Islet precursor cell (in vitro differentiated cells): Measurements from ENCODE around the gene TMED8.
A peak's percentile ranks its signal among the peaks of the same experiment; 100 is the strongest.
"Not testable (repeated sequence)": the region's sequence is repeated elsewhere in the genome, so short reads cannot be mapped to it uniquely, and the experiment has no call there.

Experiments used
- DNase-seq: peaks from one replicate; pipeline ENCODE4 v3.0.0-alpha.2; 2018

Gene TMED8, protein sequence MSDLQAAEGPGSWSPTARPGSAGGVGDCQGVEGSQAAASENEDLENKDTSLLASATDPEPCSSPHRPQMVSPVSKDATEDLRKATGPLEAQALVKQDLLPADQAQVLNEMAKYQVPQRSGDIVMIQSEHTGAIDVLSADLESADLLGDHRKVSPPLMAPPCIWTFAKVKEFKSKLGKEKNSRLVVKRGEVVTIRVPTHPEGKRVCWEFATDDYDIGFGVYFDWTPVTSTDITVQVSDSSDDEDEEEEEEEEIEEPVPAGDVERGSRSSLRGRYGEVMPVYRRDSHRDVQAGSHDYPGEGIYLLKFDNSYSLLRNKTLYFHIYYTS

DNA sequence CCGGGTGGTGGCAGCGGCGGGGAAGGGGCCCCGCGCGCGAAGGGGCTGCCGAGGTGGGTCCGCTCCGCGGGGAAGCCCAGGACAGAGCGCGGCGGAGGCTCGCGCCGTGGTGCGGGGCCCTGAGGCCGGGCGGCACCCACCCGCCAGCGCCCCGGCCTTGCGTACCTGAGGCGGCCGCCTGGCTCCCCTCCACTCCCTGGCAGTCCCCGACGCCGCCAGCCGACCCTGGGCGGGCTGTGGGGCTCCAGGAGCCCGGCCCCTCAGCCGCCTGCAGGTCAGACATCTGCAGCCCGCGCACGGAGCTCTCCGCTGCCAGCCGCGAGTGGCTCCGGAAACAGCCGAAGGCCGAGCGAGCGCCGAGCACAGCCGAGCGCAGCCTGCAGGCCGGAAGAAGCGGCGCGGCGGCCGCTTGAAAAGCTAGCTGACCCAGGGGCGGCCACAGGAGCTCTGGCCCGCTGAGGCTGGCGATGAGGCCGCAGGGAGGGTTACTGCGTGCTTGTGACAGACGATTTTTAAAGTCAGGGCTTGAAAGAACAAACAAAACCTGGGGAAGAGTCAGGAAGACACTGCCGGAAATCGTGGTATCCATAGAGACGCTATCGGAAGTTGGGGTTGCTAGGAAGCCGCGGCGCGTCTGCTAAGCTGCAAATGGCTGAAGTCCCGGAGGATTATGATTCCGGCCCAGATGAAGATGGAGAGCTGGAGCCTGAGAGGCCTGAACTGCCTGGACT lies at the start of gene TMED8, which contains the start of gene SAMD15:
TSS of gene TMED8 (minus strand) at position 324 of the 731 bp plus-strand sequence. CDS start at position 283, 41 bp downstream.
TSS of gene SAMD15 (plus strand) at position 609 of the 731 bp plus-strand sequence. CDS start at position 649, 40 bp downstream.
- DNase-seq: peak; percentile 94

DNA sequence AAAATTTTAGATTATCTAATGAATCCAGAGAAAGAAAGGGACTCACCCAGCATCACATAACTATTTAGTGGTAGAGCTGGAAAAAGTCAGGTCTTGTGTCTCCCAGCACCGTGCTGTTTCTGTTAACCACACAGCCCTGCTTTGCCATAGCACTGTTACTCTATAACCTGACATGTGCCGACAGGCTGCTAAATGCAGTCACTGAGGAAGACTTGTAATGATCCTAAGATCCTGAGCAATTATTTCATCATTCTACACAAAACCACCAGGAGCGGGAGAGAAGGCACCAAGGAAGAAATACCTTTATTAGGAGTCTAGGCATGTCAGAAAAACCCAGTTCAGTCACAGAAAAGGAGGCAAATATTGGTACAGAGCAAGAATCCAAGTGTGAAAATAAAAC lies 49.5 kb upstream of the TMED8 start:
- no peak for DNase-seq

DNA sequence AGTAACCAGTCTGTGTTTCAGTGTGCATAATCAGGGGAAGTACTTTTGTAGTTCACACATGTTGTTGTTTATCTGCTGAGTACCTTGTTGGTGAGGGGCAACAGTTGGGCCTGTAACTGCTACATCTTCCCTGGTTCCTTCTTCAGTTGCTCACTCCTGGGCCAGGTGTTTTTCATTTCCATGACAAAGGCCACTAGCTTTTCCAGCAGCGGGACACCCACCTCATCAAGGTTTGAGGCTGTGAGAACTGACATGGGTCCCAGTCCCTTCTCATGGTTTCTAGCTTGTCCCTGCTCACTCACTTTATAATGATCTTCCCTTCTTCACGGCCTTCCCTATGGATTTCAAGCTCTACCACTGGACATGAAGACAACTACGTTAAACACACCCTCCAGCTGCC lies 48.0 kb upstream of the TMED8 start:
- DNase-seq: no peak

DNA sequence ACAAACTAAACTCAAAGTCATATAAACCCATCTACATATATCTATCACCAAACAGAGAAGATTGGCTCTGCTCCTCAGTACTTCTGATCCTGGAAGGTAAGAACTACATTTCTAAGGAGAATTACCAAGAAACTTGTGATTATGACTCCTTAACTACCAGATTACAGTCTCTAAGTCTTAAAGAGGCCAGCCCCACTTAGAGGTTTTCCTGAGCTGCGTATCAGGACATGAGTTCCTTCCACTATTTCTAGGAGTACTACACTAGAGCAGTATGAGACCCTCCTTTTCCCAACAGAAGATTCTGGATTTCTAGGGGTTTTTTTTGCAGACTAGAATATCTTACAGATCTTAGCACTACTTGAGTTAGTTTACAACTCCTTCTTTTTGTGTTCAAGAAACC lies 46.5 kb upstream of the TMED8 start, which contains the start of gene NOXRED1:
TSS of gene NOXRED1 (minus strand) at position 101 of the 400 bp plus-strand sequence. CDS start 634 bp downstream, outside the sequence.
- DNase-seq: no peak

DNA sequence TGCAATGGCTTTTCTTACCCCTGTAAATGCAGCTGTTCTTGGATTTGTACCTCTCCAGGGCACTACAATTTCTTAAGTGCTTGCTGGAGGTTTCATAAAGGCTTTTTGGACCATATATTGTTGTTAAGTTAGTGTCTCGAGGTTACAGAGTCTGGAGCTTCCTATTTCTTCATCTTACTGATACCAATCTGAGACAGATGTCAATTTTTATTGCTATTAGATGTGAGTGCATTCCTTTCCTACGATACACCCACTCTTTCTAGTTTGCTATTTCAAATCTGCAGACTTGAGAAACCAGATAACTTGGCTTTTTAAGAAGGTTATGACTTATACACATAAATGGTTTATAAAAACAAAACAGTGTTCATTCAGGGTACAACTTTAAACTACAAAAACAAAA lies 44.3 kb upstream of the TMED8 start:
- DNase-seq: no peak

DNA sequence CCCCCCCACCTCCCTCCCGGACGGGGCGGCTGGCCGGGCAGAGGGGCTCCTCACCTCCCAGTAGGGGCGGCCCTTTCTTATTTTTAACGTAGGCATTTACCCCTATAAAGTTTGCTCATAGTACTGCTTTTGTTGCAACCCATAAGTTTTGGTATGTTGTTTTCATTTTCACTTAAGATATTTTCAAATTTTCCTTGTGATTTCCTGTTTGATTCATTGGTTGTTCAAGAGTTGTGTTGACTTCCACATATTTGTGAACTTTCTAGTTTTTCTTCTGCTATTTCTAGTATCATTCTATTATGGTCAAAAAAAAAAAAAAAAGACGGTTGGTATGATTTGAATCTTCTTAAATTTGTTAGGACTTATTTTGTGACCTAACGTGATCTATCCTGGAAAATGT lies 39.9 kb upstream of the TMED8 start:
- no peak for DNase-seq

DNA sequence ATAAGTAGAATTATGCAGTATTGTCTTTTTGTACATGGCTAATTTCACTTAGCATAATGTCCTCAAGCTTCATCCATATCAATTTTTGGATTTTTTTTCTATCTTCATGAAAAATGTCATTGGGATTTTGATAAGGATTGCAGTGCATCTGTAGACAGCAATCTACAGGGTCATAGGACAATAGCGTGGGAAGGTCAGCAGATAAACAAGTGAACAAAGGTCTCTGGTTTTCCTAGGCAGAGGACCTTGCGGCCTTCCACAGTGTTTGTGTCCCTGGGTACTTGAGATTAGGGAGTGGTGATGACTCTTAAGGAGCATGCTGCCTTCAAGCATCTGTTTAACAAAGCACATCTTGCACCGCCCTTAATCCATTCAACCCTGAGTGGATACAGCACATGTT lies 39.2 kb upstream of the TMED8 start:
- not testable (repeated sequence) for DNase-seq

DNA sequence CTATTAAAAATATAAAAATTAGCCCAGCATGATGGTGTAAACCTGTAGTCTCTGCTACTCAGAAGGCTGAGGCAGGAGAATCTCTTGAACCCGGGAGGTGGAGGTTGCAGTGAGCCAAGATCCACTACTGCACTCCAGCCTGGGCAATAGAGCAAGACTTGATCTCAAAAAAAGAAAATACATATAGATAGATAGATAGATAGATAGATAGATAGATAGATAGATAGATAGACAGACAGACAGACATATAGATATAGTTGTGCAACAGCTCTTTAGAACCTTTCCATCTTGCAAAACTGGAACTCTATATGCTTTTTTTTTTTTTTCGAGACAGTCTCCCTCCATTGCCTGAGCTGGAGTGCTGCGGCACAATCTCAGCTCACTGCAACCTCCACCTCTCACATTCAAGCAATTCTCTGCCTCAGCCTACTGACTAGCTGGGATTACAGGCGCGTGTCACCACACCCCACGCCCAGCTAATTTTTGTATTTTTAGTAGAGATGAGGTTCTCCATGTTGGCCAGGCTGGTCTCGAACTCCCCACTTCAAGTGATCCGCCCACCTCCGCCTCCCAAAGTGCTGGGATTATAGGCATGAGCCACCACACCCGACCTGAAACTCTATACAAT lies 38.6 kb upstream of the TMED8 start:
- DNase-seq: not testable (repeated sequence)

DNA sequence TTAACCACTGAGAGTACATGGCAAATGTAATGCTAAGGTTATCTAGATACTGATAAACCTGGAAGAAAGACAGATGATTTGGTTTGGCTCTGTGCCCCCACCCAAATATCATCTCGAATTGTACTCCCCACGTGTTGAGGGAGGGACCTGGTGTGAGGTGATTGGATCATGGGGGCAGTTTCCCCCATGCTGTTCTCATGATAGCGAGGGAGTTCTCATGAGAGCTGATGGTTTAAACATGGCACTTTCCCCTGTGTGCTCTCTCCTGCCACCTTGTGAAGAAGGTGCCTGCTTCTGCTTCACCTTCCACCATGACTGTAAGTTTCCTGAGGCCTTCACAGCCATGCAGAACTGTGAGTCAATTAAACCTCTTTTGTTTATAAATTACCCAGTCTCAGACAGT lies 32.2 kb upstream of the TMED8 start:
- DNase-seq: peak; percentile 59

DNA sequence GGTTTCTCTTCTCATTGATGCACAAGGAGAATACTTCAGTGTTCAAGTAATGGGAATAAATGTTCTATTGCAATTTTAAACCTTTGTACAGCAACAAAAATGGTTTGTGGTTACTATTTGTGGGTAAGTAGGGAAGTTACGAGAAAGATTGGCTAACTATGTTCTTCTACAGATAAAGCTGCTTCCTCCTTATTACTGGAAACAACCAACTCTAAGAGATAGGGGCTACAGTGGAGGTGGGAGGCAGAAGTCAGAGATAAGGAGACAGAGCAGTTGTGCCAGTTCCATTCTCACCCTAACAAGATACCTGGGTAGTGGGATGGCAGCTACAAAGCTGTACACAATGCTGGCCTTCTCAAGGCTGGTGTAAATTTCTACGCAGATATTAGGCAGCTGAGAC lies 30.3 kb upstream of the TMED8 start:
- DNase-seq: no peak

DNA sequence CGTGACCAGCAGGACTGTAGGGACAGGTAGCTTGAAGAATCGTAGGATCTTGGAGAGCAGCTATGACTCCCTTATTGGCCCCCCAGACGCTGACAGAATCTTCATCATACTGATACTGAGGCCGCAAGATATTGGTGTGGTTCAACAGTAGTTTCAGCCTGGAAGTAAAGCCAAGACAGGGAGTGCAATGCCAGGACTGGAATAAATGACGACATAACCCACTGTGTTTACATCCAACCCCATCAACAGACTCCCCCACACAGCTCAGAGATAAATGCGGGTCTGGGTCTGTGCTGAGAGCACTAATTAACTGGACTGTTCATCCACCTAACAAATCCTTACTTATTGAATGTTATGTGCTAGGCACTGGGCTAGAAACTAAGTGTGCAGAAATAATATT lies 29.8 kb upstream of the TMED8 start:
- no peak for DNase-seq

DNA sequence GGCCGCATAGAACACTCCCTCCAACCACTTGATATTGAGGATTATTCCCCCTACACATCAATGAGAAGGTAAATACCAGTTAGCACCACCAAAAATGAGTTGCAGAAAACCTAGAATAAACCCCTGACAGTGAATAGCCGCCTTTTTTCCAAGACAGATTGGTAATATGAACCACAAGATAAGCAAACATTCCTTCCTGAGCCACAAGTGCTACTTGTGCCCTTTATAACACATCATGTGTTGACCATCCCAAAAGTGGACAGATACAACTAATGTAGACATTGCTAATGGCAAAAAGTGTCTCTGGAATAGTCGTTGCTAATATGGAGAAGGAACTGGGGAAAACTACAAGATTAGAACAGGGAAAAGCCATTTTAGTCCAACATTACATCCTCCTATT lies 29.2 kb upstream of the TMED8 start:
- no peak for DNase-seq

DNA sequence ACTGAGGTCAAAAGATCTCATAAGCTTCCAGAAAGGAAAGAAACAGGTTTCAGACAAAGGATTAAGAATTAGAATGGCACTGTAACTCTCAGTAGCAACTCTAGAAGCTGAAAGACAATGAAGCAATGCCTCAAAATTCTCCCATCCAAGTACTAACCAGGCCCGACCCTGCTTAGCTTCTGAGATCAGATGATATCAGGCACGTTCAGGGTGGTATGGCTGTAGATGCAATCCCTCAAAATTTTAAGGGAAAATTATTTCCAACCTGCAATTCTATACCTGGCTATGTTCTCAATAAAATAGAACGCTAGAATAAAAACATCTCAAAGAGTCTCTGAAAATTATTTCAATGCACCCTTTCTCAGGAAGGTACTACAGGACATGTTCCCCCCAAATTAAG lies 26.9 kb upstream of the TMED8 start:
- DNase-seq: no peak

DNA sequence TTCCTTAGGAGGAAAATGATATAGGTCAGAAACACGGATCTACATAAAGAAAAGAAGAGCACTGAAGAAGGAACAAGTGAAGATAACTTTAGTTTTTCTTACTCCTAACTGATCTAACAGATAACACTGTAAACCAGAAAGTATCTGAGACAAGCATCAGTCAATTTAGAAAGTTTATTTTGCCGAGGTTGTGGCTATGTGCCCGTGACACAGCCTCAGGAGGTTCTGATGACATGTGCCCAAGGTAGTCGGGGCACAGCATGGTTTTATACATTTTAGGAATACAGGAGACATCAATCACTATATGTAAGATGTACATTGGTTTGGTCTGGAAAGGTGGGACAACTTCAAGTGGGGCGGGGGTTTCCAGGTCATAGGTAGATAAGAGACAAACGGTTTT lies 23.3 kb upstream of the TMED8 start:
- no peak for DNase-seq

DNA sequence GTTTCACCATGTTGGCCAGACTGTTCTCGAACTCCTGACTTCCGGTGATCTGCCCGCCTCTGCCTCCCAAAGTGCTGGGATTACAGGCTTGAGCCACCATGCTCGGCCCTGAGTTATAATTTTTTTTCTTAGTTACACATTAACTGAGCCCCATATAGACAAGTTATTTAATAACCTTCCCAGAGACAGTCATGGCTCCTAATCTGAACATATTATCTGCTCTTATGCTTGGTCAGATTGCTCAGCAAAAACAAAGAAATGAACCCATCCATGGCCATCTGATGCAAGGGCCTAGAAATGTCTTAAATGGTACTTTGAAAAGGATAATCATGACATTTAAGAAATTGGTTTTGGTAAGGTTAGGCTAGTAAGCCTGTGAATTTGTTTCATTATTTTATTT lies 13.3 kb upstream of the TMED8 start:
- no peak for DNase-seq

DNA sequence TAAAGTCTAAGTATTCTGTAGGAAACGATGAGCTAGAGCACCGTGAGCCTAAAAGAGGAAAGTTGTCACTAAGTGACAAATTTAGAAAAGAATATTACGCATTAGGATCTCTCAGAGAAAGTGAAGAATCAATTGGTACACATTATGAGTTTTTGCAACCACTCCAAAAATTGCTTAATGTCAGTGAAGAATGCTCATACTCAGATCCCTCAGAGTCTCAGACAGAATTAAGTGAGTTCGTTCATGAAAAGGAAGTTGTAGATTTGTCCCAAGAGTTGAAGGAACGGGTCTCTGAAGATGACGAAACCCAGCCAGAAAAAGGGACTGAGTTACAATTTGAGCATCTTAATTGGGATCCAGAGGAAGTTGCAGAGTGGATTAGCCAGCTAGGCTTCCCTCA lies 1.8 kb upstream of the TMED8 start:
- DNase-seq: no peak

DNA sequence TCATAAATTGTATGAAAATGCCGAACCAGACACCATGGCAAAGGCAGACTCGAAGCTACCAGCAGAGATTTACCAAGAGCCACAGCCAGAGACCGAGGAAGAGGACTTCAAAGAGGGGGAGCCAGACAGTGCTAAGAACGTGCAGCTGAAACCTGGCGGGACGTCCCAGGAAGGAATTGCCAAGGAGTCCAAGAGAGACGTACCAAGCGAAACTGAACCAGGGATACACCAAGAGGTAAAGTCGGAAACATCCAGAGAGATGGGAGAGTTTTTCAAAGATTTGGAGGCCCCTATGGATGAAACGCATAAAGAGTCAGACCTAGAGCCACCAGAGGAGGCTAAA lies 579 bp upstream of the TMED8 start:
- DNase-seq: no peak

DNA sequence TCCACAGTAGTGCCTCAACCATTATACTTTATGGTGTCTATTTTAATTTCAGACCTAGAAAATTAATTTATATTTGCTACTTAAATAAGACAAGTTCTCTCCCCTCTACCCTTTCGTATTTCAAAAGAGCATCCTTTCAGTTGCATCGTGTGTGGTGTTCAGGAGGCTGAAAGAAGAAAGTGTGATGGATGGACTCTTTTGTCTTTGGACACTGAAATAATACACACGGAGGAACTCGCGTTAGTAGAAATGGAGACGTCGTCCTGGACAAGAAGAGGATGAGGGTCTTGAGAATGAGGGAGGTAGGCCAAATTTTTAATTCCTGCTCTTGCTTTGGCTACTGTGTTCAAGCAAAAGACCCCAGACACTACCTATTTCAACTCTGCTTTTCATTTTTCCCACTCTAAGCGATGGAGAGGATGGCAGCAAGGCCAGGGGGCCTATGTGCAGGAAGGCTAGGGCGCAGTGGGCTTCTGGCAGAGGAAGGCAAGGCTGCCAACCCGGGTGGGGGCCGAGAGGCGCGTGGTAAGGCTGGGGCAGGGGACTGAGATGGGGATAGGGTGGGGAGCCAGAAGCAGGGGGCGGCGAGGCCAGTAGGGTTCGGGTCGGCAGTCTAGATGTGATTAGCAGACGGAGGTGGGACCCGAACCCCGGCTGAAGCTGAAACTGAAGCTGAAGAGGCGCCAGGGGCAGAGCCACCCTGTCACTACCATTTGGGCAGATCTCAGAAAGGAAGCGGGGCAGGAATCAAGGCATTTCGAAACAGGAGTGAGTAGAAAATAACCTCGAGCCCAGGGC lies 722 bp downstream of the TMED8 start:
- DNase-seq: peak; percentile 54

DNA sequence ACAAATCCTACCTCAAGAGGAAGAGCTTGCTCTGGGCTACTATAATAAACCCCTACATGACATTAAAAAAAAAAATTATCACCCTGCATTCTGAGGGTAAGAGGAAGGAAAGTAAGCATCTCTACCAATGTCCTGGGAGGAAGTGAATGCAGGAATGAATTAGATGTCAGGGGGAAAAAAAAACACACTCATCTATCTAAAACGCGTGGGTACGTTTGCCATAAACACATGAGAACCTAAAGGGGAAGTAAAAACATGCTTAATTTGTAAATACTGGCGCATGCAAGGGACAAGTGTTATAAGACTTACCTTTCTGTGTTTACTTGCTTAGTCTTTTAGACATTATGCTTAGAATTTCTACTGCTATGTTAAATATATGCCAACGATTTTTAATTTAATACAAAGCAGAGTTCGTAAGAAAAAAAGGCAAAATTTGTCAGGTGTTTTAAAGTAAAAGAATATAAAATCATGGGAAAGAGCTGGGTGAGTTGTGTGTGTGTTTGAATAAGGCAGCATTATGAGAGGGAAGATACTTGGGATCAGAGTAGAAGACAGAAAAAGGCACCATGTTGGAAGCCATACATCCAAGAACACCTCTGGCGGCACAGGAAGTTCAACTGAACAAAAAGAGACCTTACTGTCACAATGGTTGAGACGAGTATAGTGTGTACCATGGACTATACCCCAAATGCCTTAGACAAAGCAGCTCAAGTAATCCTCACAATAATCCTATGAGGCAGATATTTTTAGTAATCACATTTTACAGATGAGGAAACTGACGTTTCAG lies 1.5 kb downstream of the TMED8 start:
- no peak for DNase-seq

DNA sequence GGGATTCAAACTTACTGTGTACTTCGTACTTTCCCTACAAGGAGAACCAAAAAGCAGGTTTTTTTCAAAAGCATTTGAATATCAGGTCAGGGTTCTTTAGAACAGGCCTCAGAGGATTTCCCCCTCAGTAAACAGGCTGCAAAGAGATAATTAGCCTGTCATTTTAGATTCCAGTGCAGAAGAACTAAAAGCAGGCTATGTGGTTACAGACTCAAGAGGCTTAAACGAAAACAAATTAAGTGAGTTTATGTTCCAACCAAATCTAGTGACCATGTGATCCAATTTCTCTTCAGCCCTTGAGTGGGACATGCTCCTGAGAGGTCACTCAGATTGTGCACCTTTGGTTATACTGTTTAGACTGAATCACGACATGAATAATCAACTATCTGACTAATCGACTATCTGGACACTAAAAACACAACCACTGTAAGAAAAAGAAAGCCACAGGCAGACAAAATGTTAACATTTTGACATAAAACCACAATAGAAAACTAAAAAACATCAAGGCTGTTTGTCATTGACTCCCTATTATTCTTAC lies 4.5 kb downstream of the TMED8 start:
- DNase-seq: no peak

DNA sequence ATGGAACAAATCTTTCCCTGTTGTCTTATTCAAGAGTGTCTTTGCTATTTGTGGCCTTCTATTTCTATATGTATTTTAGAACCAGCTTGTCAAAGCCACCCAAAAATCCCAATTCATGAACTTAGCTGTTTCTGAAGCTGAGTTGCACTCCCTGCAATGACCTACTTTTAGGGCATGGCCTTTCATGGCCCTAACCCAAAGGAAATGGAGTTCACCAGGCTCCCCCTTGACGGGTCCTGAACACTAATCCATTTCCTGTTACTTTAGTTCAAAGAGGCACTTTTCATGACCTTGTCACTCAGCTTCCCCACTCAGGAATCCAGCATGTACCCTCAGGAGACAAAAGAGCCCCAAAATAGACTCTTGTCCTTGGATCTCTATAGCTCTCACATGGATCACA lies 7.6 kb downstream of the TMED8 start:
- DNase-seq: no peak

DNA sequence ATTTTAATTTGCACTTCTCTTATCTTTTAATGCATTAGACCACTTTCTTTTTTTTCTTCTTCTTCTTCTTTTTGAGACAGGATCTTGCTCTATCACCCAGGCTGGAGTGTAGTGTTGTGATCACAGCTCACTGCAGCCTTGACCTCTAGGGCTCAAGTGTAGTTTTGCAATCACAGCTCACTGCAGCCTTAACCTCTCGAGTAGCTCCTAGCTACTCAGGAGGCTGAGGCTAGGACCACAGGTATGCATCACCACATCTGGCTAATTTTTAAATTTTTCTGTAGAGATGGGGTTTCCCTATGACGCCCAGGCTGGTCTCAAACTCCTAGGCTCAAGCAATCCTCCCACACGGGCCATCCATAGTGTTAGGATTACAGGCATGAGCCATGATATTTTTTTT lies 12.7 kb downstream of the TMED8 start:
- DNase-seq: no peak
